ENCODE measurements around the gene STEAP2. TPM values are rescaled to one million over a fixed set of nuclear protein-coding genes. Genes with fewer than 3 reads are reported as not detected.
"Not testable (repeated sequence)": the region's sequence is repeated elsewhere in the genome, so short reads cannot be mapped to it uniquely, and the experiment has no call there.

STEAP2 gene
- total and polyA plus RNA-seq, 5 experiments from 2014 or later, result not detected

DNA sequence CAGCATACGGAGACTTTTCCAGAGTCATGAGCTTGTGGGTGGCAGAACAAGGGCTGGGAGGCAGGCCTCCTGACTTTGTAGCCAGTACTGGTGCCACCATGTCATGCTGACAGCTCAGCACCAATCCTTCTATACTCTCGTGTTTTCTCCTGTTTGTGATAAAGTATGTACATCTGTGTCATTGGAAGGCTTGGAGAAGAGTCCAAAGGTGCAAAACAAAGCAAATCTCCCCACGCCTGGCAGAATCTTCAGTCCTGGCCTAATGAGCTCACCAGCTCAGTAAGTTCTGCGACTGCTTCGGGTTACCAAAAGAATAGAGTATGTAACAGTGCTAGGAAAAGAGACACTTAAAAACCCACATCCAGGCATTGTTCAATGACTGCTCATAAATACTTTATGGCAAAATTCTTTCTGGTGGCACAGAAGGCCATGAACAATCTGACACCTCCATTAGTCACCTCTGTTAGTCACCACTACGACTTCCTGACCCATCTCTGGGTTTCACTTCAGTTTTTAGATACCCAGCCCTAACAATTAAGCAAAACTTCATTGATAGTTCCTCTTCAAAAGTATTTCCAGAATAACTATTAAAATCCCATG is 32.8 kb upstream of the STEAP2 start:
- H3K27me3 Mint-ChIP-seq, result peaks cover 0 to 12% (median 2%) of the 10 kb centered on the region in 5 donors
- no peaks in the 10 kb centered on the region for H3K9me3 Mint-ChIP-seq
- H3K36me3 Mint-ChIP-seq, result no peaks in the 10 kb centered on the region
- H3K4me3 Mint-ChIP-seq, result no peak overlapping the region
- DNase-seq (no peak), ATAC-seq (no peak)
- no peak overlapping the region for H3K27ac Mint-ChIP-seq
- POLR2A ChIA-PET, result no interaction called here
- peaks cover 0 to 7% (median 2%) of the 10 kb centered on the region in 4 donors for H3K4me1 Mint-ChIP-seq

DNA sequence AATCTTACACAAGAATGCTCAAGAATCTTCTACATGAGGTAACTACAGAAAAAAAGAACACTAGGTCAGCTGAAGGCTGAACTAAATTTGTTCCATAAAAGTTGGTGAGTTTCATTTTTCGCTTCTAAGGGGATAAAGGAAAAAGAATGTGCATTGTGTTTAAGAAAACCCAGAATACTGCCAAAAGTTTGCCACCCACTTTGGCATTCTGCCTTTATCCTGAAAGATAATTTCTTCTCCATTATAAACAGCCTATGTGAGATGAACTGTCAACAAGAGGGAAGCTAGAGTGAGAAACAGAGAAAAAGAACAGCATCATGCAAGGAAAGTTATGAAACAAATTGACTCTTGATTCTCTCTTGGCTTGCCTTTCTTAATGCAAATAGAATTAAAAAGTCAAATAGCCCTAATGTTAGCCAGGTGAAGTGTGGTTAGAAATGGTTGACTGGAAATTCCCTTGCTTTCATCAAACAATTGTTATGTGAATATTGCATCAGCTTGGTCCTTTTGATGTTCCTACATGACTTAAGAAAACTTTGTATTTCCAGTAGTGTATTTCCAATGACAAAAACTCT is 31.4 kb upstream of the STEAP2 start:
- Mint-ChIP-seq H3K9me3 (peaks cover 0 to 3% (median 0%) of the 10 kb centered on the region in 9 donors), H3K27me3 (peaks cover 0 to 9% (median 2%) of the 10 kb centered on the region in 5 donors), H3K4me3 (no peak overlapping the region), H3K36me3 (peaks cover 0 to 1% (median 0%) of the 10 kb centered on the region in 3 donors), H3K4me1 (peaks cover 0 to 7% (median 2%) of the 10 kb centered on the region in 4 donors), H3K27ac (no peak overlapping the region)
- ATAC-seq, result no peak
- DNase-seq, result no peak
- POLR2A ChIA-PET, result no interaction called here

DNA sequence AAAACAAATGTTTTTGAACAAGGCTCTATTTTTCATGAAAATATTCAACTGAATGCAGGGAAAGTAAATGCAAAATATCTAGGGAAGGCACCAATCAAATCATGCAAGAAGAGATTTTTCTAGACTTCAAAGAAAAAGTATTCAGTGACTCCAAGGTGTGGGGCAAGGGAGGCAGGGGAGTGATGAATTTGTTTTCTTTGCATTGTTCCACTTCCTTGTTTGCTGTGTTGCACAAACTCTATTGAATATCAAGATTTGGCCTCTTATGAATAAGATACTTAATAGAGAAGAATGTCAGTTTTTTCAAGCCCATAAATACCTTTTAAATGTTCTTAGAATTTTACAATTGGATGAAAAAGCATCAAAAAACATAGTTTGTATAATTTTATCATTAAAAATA is 30.9 kb upstream of the STEAP2 start:
- DNase-seq (no peak), ATAC-seq (no peak)
- no peak overlapping the region for H3K4me3 Mint-ChIP-seq
- peaks cover 0 to 9% (median 2%) of the 10 kb centered on the region in 5 donors for H3K27me3 Mint-ChIP-seq
- peaks cover 0 to 8% (median 0%) of the 10 kb centered on the region in 9 donors for H3K9me3 Mint-ChIP-seq
- H3K36me3 Mint-ChIP-seq, result peaks cover 0 to 3% (median 0%) of the 10 kb centered on the region in 3 donors
- no peak overlapping the region for H3K27ac Mint-ChIP-seq
- H3K4me1 Mint-ChIP-seq, result peaks cover 0 to 7% (median 2%) of the 10 kb centered on the region in 4 donors
- POLR2A ChIA-PET, result no interaction called here

DNA sequence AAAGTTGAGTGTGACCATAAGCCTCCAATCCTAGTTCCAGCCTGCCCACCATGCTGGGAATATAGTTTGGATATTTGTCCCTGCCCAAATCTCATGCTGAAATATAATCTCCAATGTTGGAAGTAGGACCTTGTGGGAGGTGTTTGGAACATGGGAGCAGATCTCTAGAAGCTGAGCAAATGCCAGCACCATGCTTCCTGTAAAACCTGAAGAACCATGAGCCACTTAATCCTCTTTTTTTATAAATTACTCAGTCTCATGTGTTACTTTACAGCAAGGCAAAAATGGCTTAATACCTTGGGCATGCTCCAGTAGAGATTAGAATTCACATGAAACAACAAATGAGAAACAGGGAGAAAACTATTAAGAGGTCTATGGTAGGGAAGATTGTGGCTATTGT is 30.1 kb upstream of the STEAP2 start:
- DNase-seq (no peak), ATAC-seq (no peak)
- H3K27ac Mint-ChIP-seq, result no peak overlapping the region
- POLR2A ChIA-PET, result no interaction called here
- H3K9me3 Mint-ChIP-seq, result peaks cover 0 to 8% (median 0%) of the 10 kb centered on the region in 9 donors
- no peak overlapping the region for H3K4me3 Mint-ChIP-seq
- H3K36me3 Mint-ChIP-seq, result peaks cover 0 to 3% (median 0%) of the 10 kb centered on the region in 3 donors
- peaks cover 0 to 7% (median 2%) of the 10 kb centered on the region in 4 donors for H3K4me1 Mint-ChIP-seq
- peaks cover 0 to 9% (median 0%) of the 10 kb centered on the region in 5 donors for H3K27me3 Mint-ChIP-seq

DNA sequence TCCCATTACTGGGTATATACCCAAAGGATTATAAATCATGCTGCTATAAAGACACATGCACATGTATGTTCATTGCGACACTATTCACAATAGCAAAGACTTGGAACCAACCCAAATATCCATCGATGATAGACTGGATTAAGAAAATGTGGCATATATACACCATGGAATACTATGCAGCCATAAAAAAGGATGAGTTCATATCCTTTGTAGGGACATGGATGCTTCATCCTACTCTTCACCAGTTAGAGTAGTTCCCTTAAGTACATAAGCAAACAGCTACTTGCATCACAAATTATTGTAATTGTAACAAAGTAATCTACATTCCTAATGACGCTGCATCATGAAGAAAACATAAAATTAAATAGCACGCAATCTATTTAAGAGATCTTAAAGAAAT is 25.2 kb upstream of the STEAP2 start:
- H3K4me1 Mint-ChIP-seq, H3K36me3 Mint-ChIP-seq, ATAC-seq, H3K27ac Mint-ChIP-seq, POLR2A ChIA-PET, DNase-seq, H3K4me3 Mint-ChIP-seq, H3K27me3 Mint-ChIP-seq: not testable (repeated sequence)
- H3K9me3 Mint-ChIP-seq, result peaks cover 0 to 13% (median 9%) of the 10 kb centered on the region in 9 donors

DNA sequence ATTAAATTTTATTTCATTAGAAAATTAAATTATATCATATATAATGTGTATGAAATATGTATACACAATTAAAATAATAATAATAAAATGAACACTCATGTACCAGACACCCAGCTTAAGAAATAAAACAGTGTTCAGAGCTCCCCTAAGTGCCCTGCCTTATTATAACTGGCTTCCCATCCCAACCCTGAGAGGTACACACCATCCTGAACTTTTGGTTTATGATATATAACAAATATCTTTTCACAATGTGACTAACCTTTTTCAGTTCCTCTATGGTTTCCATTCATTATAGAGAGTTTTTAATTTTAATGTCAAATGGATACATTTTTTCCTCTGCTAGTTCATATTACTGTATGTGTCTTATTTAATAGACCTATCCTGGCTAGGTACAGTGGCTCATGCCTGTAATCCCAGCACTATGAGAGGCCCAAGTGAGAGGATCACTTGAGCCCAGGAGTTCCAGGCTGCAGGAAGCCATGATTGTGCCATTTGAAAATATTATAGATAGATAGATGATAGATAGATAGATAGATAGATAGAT is 24.0 kb upstream of the STEAP2 start:
- H3K27me3 Mint-ChIP-seq, result peaks cover 0 to 9% (median 0%) of the 10 kb centered on the region in 5 donors
- ATAC-seq (no peak), DNase-seq (no peak)
- peaks cover 0 to 25% (median 13%) of the 10 kb centered on the region in 9 donors for H3K9me3 Mint-ChIP-seq
- peaks cover 0 to 10% (median 8%) of the 10 kb centered on the region in 3 donors for H3K36me3 Mint-ChIP-seq
- no peaks in the 10 kb centered on the region for H3K4me1 Mint-ChIP-seq
- POLR2A ChIA-PET, result no interaction called here
- no peak overlapping the region for H3K27ac Mint-ChIP-seq
- no peak overlapping the region for H3K4me3 Mint-ChIP-seq

DNA sequence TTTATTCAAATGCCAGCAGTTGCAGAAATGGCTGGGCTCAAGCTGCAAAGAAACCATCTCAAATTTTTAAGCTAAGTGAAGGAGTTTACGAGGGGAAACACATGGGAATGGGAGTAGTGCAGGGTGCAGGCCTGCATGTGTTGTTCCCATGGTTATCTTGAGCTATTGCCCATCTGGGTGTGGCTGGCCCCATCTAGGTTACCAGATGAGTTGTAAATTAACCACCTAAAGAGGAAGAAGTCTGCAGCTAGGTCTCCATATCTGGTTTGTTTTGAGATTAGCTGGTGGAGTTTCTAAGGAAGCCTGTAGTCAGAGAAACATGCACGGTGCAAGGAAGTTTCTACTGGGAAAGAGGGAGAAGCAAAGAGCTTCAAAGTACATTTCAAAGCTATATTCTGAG is 23.3 kb upstream of the STEAP2 start:
- ATAC-seq (no peak), DNase-seq (no peak)
- POLR2A ChIA-PET, result no interaction called here
- Mint-ChIP-seq H3K4me1 (no peaks in the 10 kb centered on the region), H3K27me3 (peaks cover 0 to 4% (median 0%) of the 10 kb centered on the region in 5 donors), H3K4me3 (no peak overlapping the region), H3K27ac (no peak overlapping the region), H3K9me3 (peaks cover 0 to 32% (median 16%) of the 10 kb centered on the region in 9 donors), H3K36me3 (peaks cover 0 to 10% (median 8%) of the 10 kb centered on the region in 3 donors)

DNA sequence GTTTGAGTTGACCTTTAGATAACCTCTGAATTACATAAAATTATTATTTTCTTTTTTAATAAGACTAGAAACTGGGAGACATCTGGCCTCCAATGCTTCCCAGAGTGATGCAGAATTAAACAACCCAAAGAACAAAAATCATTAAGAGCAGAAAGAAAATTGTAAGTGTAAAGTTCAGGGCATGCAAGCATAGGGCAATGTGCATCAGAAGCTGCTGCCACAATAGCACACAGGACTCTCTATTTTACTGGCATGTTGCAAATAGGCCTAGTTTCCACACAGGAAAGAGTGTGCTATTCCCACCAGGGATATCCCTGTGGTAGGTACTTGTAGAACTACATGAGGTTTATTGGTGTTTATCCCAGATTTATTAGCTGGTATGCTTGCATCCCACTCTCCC is 20.5 kb upstream of the STEAP2 start:
- POLR2A ChIA-PET, result no interaction called here
- H3K9me3 Mint-ChIP-seq, result peaks cover 0 to 45% (median 16%) of the 10 kb centered on the region in 9 donors
- DNase-seq (no peak), ATAC-seq (no peak)
- peaks cover 0 to 12% (median 7%) of the 10 kb centered on the region in 3 donors for H3K36me3 Mint-ChIP-seq
- H3K27ac Mint-ChIP-seq, result no peak overlapping the region
- H3K4me3 Mint-ChIP-seq, result no peak overlapping the region
- no peaks in the 10 kb centered on the region for H3K4me1 Mint-ChIP-seq
- H3K27me3 Mint-ChIP-seq, result peaks cover 0 to 4% (median 2%) of the 10 kb centered on the region in 5 donors

DNA sequence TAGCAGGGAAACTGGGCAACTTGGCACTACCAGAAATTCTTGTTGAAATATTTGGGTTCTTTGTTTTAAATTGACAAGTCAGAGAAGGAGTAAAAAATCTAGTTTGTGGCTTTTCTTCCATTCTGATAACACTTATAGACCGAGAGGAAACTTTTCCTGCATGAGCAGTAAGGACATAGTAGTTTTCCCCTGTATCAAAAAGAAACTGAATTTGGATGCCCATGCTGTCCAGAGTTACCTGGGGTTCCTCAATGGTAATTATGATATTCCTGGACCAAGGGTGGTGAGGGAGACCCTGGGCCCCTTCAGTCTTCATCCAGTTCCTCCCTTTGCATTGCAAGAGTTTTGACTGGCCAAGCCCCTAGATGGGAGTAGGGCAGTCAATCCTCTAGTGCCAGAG is 19.9 kb upstream of the STEAP2 start:
- H3K4me3 Mint-ChIP-seq, result no peak overlapping the region
- peaks cover 2 to 12% (median 7%) of the 10 kb centered on the region in 3 donors for H3K36me3 Mint-ChIP-seq
- H3K4me1 Mint-ChIP-seq, result no peaks in the 10 kb centered on the region
- H3K27ac Mint-ChIP-seq, result no peak overlapping the region
- POLR2A ChIA-PET, result no interaction called here
- no peak for DNase-seq
- peaks cover 0 to 49% (median 16%) of the 10 kb centered on the region in 9 donors for H3K9me3 Mint-ChIP-seq
- no peak for ATAC-seq
- H3K27me3 Mint-ChIP-seq, result peaks cover 0 to 6% (median 2%) of the 10 kb centered on the region in 5 donors

DNA sequence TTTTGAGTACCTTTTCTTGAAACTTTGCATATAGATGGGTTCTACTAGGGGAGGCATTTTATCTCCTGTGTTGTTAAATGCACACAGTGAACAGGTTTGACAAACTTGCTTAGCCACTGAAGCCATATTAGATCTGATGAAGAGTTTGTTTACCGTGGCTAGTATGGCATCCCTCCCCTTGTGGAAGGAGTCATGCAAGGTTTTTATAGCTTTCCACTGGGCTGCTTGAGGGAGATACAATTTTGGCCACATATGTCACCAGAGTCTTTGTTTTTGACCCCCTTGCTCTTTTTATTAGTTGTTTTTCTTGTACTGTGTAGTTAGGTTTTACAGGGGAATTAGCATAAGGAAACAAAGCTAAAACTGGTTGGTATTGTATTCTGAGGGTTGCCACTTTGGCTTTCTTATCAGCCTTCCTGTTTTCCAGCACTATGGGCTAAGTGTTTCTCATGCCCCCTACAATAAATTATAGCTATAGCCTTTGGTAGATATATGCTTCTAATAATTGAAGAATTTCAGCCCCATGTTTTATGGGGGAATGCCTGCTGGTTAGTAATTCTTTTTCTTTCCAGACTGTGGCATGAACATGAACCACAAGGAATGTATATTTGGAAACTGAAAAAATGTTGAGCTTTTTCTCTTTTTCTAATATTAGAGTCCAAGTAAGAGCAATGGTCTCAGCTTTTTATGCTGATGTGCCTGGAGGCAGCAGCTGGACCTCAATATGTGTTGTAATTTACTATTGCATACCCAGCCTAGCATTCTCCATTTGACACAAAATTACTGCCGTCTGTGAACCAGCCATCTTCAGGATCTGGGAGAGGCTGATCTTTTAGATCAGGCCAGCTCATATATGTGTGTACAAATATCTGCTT is 18.4 kb upstream of the STEAP2 start:
- no peaks in the 10 kb centered on the region for H3K4me1 Mint-ChIP-seq
- H3K36me3 Mint-ChIP-seq, result peaks cover 2 to 12% (median 7%) of the 10 kb centered on the region in 3 donors
- H3K9me3 Mint-ChIP-seq, result peaks cover 0 to 49% (median 16%) of the 10 kb centered on the region in 9 donors
- no peak for DNase-seq
- H3K4me3 Mint-ChIP-seq, result no peak overlapping the region
- H3K27me3 Mint-ChIP-seq, result peaks cover 0 to 6% (median 2%) of the 10 kb centered on the region in 5 donors
- POLR2A ChIA-PET, result interaction anchor here (0.6 kb wide), 1 partner anchor 94 kb away, joined by 4 read pairs; no protein-coding TSS in a partner anchor
- ATAC-seq, result no peak
- no peak overlapping the region for H3K27ac Mint-ChIP-seq

DNA sequence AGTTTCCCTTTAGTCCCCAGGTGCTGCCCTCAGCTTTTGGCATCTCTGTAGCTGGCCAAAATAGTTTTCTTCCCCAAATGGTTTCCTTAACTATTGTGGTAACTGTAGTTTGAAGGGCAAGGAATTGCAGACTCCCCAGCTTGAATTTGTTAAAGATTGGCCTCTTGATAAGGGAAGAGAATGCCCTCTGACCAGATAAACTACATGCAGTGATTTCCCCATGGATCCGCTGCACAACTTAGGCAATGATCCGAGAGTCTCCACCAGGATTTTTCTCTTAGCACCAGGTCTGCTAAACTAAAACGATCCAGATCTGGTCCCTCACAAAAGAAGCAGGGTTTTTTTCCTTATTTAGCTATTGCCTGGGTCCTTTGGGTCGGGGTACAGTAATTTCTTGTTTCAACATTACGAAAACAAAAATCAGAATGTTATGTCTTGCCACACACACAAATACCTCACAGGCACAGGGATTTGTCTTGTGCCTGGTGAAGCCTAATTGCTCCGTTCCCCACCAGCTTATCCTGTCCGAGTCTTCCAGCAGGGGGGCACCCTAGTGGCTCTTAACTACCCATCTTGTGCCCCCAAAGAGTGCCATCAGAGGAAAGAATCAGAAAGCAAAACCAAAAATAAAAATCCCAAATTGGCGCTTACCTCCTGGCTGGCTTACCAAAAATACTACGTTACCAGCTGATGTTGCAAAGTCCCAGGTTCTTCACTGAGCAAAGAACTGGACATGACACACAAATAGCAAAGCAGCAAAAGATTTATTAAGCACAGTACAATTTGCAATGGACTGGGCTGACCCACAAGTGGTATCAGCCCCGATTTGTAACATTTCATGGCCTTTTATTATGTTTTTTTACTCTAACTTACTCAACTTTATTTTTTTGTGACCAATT is 16.4 kb upstream of the STEAP2 start:
- Mint-ChIP-seq H3K4me1 (no peaks in the 10 kb centered on the region), H3K27ac (no peak overlapping the region), H3K9me3 (peaks cover 0 to 46% (median 13%) of the 10 kb centered on the region in 9 donors), H3K27me3 (peaks cover 0 to 6% (median 2%) of the 10 kb centered on the region in 5 donors), H3K4me3 (no peak overlapping the region), H3K36me3 (peaks cover 2 to 9% (median 3%) of the 10 kb centered on the region in 3 donors)
- no peak for ATAC-seq
- POLR2A ChIA-PET, result no interaction called here
- DNase-seq, result no peak
